GM18511 (cell line): ENCODE results near the gene KCNJ6.

ENCODE experiments used
- ATAC-seq: cut with Tn5 transposase; IDR thresholded peaks from one replicate; pipeline ENCODE4 v1.9.1; 2021; ENCODE audit warnings: mild to moderate bottlenecking, moderate library complexity; ENCODE audit not compliant: unreplicated experiment

Gene KCNJ6

DNA sequence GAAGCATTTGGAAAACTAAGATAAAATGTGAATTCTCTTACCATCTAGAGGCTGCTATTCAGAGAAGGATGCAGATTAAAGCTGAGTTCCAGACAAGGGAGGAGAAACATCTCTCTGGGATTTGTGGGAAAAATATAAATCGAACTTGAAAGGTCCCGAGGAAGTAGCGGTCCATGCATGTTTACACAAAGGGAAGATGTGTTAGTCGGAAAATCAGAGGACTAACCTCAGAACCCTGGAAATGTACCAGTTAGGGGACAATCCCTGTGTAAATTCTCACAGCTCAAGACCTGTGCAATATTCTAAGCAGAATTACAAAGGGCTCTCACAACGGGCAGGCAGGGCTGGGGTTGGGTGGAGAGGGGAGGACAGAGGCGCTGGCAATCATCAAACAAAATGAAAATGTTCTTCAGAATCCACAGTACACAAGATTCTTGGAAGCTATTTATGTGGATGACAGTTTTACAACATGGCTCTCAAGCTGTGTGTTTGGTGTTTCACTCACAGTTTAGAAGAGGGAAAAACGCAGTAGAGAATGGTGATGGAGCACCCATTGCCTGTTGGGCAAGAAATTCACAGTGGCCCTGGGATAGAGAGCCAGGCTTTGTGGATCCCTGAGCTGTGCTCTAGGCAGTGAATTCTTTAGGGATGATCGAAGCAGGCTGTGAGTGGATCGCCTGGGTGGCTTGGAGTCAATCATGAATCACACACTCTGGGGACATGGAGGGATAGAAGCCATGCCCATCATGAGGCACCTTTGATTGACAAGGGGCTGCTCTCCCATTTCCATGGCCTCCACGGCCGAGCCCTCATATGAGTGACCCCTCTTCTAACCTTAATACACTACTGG is 47.6 kb downstream of the KCNJ6 start:
- ATAC-seq, result no peak

DNA sequence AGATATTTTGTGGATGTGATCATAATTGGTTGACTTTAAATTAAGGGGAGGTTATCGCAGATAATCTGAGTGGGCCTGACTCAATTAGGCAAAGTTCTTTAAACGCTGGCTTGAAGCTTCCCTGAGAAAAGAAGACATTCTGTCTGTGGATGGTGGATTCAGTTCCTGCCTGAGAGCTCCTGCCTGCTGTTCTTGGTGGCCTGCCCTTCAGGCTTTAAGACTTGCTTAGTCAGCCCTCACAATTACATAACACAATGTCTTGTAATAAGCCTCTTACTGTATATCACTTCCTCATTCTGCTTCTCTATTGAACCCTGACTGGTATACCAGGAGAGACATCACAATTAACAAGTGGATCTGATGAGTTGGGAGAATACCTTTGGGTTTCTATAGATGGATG is 50.2 kb downstream of the KCNJ6 start:
- ATAC-seq, result peak; percentile 70

DNA sequence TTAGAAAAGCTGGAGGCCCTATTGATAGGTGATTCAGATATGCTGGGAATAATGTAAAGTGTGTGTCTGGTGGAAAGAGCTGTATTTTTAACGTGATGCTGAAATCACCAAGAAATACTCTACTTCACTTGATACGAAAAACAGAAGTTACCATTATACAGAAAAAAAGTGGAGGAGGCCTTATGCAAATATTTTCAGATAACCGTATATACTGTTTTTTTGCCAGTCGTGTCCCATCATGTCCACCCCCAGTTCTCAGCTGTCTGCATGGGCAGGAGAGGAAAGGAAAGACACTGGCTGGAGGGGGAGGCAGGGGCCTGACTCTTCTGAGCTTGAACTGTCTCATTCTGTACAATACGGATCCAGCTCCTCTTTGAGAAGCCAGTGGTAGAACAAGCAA is 51.1 kb downstream of the KCNJ6 start:
- ATAC-seq, result no peak

DNA sequence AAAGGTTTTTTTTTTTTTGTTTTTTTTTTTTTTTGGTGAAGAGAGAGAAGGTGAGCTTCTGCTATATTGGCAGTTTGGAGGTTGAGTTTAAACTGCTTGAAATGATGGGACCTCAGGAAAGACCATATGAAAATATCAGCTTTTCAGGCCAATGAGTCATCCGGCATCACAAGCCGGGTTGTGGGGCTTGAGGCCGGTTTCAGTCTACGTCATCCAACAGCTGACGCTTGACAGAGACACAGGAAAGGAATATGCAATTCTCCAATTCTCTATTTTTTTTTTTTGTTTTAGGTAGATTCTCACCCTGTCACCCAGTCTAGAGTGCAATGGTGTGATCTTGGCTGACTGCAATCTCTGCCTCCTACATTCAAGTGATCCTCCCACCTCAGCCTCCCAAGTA is 52.4 kb downstream of the KCNJ6 start:
- no peak for ATAC-seq

DNA sequence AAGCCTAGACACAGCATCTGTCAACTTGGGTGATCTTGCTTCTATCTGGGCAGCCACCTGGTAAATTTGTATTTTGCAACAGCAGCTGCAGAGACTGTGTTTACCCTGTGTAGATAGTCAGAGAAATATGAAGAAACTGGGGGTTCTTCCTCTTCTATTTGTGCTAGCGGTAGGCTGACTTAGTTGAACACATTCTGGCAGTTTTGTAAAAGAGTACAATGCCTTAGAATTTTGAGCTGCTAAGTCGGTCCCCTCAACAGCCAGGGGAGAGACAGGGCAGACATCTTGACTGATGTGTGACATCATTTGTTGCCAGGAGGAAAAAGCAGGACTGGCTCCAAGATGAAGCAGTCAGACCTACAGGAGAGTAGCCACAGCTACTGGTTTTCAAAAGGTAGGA is 53.7 kb downstream of the KCNJ6 start:
- ATAC-seq, result peak; percentile 56

DNA sequence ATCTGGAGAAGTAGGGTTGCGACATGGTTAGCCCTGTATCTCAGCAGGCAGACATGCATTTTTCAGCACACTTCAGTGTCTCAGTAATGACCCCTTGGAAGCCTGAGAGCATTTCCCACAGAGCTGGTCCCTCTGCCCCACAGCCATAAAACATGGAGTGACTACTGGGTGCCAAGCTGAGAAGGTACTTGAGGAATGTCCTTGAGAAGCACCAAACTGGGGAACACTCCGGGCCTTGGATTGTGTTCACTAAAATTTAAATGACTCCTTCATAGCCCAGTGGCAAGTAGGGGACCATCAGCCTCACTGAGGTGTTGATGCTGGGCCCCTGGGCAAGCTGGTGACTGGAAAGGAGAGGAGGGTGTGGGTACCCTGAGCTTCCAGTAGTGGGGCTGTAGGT is 54.7 kb downstream of the KCNJ6 start:
- ATAC-seq, result no peak

DNA sequence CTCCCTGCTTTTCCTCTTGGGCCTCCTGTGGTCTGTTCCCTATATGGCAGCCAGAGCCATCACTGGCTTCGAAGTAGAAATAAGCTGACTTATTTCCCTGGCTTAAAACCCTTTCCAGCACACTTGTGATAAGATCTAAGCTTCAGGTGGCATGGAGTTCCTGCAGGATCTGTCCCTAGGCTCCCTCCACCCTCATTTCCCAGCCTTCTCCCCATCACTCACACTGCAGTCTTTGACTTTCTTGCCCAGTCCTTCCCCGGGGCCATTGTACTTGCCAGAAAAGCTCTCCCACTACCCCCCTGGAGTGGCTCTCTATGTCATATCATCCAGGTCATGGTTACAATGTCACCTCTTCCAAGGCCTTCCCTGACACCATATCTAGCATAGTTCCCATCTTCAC is 55.8 kb downstream of the KCNJ6 start:
- ATAC-seq, result no peak

DNA sequence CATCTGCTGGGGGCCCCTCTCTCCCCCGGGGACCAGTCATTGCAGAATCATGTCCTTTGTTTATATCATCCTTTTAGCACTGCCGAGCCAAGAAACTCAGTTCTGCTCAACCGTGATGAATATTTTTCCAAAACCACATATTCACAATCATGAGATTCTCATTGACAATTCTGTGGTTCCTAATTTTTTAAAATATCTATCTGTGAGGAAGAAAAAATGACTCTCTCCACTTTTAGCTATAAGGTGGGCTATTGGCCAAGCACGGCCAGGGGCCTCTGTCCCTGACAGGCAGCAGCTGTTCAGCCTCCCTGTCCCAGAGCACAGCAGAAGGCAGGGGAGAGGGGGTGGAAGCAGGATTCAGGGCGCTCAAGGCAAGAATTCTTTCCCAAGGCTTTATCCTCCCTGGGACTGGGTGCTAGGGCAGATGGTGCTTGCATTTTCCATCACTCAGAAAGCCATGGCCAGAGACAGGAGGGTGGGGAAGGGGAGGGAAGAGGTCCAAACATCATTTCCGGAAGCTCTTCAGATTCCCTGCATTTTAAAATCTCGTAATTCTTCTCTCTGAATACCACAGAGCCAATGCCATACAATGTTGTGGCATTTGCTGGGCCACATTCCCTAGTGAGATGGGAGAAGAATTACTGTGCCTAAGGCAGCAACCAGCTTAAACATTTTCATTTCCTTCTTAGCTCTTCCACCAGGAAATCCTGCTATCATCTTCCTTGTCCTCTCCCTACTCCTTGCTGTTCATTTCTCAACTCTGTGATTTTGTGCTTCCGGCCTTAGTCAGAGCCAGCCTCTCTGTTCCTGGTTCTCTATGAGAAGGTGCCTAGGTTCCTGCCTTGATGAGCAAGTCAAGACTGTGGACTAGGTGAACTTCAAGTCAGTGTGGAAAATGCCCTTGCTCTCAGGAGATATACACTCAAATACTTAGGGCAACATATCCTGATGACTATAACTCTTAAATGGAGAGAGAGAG is 60.3 kb downstream of the KCNJ6 start:
- no peak for ATAC-seq

DNA sequence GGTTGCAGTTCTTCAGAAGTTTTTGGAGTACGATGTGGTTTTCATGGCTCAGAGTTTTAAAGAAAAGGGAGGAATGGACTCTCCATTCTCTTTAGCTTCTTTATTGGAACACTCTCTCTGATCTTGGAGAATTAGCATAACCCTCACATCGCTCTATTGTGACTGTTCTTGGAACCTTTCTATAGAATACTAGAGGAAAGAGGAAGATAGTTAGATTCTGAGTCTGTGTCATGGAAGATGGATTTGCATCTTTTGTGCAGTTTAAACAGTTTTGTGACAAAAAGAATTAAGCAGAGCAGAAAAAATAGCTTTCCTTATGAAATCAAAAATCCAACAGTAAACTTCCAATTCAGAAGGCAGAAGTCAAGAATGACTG is 61.0 kb downstream of the KCNJ6 start:
- no peak for ATAC-seq

DNA sequence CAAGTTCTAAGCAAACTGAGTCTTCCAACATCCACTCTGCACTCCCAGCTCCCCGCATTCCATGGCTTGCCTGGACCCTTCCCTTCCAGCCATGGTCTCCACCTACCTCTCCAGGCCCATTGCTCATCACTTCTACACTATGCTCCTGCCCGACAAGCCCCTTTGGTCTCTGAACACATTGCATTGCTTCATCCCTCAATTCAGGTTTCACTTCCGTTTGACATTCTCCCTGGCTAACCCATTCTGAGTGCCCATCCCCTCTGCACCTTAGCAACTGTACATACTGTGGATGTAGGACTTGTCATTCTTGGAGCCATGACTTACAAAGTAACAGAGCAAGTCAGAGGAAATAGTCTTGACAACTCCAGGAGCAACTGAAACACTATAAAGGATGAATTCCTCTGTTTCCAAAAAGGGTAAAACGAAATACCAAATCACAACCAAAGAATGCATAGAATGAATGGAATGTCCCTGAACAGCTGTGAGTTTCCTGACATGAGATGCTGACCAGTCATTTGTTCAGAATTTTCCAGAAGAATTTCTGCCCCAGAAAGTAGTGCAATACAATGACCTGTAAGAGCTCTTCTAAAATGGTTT is 66.7 kb downstream of the KCNJ6 start:
- ATAC-seq, result no peak

DNA sequence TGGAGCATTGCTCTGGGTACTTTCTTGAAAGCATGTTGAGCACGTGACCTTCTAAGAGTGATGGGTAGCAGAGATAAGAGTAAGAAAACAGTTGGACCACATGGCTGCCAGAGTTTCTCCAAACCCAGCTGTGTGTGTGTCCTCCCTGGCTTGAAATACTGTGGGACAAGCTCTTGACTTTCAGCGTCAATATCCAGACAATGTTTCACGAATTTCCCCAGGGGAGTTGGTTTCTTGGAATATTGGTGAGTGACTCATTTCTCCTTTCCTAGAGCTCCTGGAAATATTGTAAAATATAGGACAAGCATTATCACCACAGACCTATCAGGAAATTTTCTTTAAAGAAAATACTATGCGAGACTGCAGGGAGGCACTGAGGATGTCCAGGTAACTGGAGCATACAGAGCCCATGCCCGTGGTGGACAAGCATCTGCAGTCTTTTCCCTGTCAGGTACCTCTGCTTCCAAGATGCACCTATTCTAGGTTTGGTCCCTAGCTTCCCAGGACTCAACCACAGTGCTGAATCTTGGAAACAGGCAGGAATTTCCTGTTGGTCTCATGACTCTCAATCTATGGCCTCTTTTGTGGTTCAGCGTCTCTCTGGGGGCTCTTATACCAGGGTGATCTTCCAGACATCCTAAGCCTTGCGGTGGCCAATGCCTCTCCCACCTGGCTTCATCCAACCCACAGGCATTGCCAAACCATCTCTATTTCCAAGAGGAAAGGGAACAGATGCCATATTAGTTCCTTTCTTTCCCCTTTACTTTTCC is 67.4 kb downstream of the KCNJ6 start:
- no peak for ATAC-seq

DNA sequence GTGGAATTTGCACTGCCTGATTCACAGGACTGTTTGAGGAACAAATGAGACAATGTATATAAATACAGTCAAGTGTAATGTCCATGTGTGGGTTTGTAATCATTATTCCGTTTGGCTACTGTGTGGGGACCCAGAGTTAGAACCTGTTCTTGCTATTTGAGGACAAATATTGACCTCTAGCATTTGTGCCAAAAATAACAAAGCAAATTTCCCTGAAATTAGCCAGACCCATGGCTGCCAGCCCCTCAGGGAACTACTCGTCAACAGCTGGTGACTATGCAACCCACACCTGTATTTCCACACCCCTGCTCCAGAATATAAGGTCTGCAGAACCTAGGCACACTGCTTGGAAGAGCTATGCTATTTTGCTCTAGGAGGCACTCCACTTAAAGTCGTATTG is 70.7 kb downstream of the KCNJ6 start:
- no peak for ATAC-seq

DNA sequence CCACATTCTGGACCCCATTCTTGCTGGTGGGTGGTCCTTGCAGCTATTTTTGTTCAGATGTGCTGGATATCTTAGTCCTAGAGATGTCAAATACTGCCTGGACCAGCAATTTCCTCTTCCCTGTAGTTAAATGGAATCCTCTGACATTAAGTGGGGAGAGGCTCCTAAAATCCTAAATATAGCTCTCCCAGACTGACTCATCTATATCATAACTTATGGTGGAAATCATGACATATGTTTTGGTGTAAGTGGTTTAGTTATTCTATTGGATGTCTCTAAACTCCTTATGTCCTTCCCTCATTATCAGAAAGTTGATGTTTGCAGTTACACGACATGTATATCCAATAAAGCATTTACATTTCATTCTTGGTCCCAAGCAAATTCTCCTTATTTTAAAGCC is 73.1 kb downstream of the KCNJ6 start:
- no peak for ATAC-seq

DNA sequence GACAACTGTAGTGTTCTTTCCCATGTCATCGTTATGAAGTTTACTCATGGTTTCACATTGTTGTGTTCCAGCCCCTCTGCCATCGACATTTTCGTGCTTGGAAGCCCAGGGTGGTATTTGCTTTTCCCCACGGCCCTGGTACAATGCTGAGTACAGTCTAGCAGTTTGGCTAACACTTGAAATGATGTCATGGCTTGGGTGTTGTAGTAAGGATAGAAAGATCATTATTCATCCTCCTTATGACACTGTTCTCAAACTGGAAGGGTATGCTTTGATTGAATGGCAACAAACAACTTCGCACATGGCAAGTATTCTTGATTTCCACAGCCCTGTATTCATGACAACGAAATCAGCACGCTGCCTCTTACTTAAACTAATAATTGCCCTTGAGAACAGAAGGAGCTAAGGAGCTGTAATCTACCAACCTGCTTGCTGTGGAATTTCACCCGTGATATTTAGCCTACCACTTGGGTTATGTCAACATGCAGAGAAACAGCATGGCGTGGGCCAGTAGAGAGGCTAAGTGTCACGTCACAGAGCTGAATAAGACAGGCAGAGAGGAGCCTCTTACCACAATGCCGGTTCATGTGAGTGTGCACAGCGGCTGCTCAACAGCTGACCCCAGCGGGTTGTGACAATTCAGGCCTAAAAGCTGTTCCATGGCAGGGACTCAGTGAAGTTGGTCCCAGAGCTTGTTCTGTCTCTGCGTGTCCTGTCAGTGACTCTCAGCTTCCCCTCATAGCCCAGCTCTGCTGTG is 73.9 kb downstream of the KCNJ6 start:
- no peak for ATAC-seq

DNA sequence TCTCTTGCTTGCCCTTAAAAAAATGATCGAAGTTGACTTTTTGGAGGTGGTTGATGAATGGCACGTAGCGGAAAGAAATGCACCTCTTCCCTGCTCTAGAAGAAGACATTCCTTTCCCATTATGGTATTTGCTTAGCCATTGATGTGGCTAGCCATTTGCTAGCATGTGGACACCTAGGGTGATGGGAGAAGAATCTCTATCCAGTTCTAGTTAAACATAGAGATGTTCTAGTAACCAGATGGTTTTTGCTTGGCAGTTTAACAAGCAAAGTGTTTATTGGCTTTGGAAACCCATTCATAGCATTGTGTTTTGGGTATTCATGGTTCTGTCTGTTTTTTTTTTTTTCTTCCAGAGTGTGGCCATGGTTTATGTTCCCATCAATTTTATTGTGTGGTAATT is 78.9 kb downstream of the KCNJ6 start:
- ATAC-seq, result no peak

DNA sequence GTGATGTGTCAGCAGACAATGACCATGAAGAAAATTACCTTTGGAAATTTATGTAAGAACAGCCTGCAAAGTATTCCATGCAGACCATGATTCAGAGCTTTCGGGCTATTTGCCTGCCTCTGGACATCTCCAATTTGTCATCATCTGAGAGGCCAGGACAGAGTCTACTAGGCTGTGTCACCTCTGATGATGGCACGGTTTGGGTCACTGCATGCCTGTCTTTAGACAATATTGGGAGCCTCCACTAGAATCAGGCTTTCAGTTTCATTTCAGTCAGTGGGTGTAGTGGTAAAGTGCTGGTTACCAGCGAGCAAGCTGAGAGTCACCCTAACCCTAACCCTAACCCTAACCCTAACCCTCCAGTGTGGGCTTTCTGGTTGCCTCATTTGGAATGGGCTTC is 80.8 kb downstream of the KCNJ6 start:
- ATAC-seq, result no peak

DNA sequence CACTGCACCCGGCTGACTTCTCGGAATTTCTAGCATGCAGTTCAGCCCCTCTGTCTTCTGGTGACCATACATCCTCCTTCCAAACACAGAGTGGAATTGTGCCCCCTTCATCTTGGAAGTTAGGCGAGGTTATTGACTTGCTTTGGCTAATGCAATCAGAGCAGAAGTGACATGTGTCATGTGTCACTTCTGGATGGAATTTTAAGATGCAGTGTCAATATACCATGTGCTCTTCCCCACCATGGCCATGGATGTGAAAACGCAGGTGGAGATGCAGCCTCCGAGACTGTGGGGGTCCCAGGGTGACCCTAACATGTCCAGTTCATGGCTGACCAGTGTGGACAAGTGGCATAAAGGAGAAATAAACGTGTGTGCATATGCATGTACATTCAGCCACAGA is 83.0 kb downstream of the KCNJ6 start:
- ATAC-seq, result no peak

DNA sequence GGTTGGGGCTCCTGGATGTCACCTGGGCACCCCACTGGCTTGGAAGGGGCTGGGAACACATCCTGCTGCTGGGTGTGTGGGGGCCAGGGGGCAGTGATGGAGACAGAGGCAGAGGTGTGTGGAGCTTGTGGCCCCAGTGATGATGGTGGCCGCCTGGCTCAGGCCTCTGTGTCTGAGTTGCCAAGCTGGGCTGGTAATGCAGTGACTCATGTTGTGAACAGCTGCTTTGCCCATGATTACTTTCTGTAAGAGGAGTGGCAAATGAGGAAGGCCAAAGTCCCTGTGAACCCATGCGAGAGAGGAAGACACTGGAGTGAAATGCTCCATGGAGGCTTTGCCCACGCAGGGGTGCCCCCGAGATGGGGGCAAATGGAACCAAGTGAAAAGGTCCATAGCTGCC is 86.8 kb downstream of the KCNJ6 start:
- ATAC-seq, result no peak

DNA sequence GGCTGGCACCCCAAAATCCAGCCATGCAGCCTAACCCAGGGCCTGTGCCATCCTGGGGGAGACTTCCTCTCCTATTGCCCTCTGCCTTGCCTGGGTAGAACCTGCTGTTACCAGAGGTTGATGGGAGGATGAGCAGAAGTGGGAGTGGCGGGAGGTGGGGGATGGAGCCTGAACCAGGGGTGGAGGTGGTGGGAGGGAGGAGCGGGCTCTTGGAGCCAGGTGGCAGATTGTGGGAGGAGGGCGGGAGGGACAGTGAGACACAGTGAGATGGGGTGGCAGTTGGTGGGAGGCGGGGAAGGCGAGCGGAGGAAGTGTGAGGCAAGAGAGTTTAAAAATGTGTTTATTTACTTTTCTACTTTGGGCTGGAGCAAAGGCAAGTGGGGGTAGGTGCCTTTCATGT is 87.3 kb downstream of the KCNJ6 start:
- no peak for ATAC-seq

DNA sequence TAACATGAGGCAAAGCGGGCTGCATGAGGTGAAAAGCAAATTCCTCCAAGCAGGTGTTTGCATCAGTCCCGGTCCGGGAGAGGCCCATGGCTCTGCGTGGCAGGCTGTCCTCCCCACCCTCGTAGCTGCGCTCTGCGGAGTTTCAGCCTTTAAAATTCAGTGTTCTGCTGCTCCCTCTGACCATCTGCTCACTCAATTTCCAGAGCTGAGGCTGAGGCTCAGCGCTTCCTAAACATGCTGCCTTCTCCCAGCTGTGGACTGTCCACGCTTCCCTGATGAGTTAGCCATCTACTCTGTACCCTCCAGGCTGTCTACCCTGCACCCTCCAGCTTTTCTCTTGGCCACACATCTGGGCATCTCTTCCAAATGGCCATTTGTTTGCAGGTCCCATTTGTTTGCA is 87.7 kb downstream of the KCNJ6 start:
- ATAC-seq, result no peak
